ENCODE results near the gene CLIP2. TPM values are rescaled to one million over a fixed set of nuclear protein-coding genes. Genes with fewer than 3 reads are reported as not detected.
A peak's percentile ranks its signal among the peaks of the same experiment; 100 is the strongest.

Gene CLIP2
- total RNA-seq, 1 experiment from 2014 or later, result 28.9 TPM

DNA sequence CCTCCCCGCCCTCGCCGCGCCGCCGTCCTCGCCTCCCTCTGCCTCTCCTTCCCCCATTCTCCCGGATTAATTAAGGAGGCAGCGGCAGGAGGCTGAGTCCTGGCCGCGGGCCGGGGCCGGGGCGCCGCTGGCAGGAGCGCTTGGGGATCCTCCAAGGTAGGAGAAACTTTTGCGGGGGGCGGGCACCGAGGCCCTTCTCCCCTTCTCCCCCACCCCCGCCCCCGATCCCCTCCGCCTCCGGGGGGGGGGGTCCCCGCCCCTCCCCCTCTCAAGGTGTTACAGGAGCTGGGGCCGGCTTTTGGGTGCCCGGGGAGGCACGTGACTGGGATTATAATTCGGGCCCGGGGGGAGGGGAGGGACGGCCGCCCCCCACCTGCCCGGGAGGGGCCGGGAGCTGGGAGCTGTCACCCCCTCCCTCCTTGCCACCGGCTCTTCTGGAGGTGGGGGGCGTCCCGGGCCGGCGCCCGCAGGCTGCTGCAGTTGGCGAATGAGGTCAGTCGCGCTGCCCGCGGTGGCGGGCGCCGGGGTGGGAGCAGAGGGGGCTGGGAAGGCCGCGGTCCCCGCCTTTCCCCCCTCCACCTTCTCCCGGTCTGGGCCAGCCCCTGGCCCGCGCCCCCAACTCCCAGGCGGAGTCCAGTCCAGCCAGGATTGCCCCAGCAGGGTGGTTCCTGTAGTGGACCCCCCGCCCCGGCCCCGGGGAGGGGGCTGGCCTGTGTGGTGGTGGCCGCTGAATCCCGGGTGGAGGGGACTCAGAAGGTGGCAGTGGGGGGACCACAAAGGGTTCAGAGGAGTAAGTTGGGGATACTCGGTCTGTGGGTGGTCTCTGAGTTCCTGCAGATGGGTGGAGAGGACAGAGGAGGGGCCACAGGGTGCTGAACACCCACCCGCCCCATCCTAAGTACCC, 165.1 kb downstream of the CLIP2 start:
- no peak for DNase-seq (ENCODE audit: low spot score)
- BruUV-seq (replicated peaks), result no TSS peak
- POLR2A ChIA-PET (ENCODE audit: low non-redundant PET), result interaction anchor here (0.5 kb wide), 1 partner anchor 27 kb away, joined by 3 read pairs; no protein-coding TSS in a partner anchor
- H3K27me3 ChIP-seq (replicated peaks; ENCODE audit: insufficient read depth, low read depth, low read length, poor library complexity), result no peaks in the 10 kb centered on the region
- TF ChIP-seq, protein P1, sequence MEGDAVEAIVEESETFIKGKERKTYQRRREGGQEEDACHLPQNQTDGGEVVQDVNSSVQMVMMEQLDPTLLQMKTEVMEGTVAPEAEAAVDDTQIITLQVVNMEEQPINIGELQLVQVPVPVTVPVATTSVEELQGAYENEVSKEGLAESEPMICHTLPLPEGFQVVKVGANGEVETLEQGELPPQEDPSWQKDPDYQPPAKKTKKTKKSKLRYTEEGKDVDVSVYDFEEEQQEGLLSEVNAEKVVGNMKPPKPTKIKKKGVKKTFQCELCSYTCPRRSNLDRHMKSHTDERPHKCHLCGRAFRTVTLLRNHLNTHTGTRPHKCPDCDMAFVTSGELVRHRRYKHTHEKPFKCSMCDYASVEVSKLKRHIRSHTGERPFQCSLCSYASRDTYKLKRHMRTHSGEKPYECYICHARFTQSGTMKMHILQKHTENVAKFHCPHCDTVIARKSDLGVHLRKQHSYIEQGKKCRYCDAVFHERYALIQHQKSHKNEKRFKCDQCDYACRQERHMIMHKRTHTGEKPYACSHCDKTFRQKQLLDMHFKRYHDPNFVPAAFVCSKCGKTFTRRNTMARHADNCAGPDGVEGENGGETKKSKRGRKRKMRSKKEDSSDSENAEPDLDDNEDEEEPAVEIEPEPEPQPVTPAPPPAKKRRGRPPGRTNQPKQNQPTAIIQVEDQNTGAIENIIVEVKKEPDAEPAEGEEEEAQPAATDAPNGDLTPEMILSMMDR (conservative IDR thresholded peaks at IDR 0.05; ENCODE audit: low read depth, low read length), result no peak
- TF ChIP-seq EZH2 (IDR thresholded peaks at IDR 0.05; ENCODE audit: borderline replicate concordance, low read depth, low read length, poor library complexity, severe bottlenecking), result no peak
- peak overlapping the region; percentile 92 for H3K4me3 ChIP-seq (ENCODE audit: low read depth, low read length, poor library complexity, severe bottlenecking)
- peak overlapping the region; percentile 91 for H3K27ac ChIP-seq (ENCODE audit: low read depth, low read length, poor library complexity, severe bottlenecking)
- H3K4me1 ChIP-seq (ENCODE audit: insufficient read depth, low read length, poor library complexity, severe bottlenecking), result peaks cover 12% of the 10 kb centered on the region
- CTCF ChIA-PET, result interaction anchor here (0.8 kb wide), 1 partner anchor 9 kb away, joined by 9 read pairs; no protein-coding TSS in a partner anchor
- H3K36me3 ChIP-seq (ENCODE audit: insufficient read depth, low read length, poor library complexity, severe bottlenecking), result no peaks in the 10 kb centered on the region
- intact Hi-C loops (cut with micrococcal nuclease; ENCODE audit: unreplicated experiment), result loop anchor here (5.0 kb wide), 1 partner anchor 113 kb away; no protein-coding TSS in a partner anchor
- H3K9me3 ChIP-seq (ENCODE audit: low read depth, low read length, poor library complexity, severe bottlenecking), result no peaks in the 10 kb centered on the region

DNA sequence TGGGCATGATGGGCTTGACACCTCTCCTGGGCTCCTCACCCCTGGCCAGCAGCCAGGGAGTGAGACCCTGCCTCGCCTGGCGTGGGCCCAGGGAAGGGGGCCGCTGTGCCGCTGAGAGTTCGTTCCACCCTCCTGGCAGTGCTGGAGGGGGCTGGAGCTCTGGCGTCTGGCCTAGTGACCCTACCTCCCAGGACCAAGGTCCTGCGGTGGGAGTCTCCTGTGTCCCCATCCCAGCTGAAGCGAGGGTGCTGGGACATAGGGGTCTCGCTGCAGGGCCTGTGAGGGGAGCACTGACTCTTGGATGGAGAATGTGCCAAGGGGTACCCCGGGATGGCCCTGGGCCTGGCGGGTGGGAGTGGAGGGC, 165.7 kb downstream of the CLIP2 start:
- H3K9me3 ChIP-seq (ENCODE audit: low read depth, low read length, poor library complexity, severe bottlenecking), result no peaks in the 10 kb centered on the region
- intact Hi-C loops (cut with micrococcal nuclease; ENCODE audit: unreplicated experiment), result loop anchor here (5.0 kb wide), 1 partner anchor 112 kb away; no protein-coding TSS in a partner anchor
- no peaks in the 10 kb centered on the region for H3K27me3 ChIP-seq (replicated peaks; ENCODE audit: insufficient read depth, low read depth, low read length, poor library complexity)
- POLR2A ChIA-PET (ENCODE audit: low non-redundant PET), result no interaction called here
- H3K27ac ChIP-seq (ENCODE audit: low read depth, low read length, poor library complexity, severe bottlenecking), result peak overlapping the region; percentile 91
- DNase-seq (ENCODE audit: low spot score), result no peak
- CTCF ChIA-PET, result interaction anchor here (0.8 kb wide), 1 partner anchor 8 kb away, joined by 9 read pairs; no protein-coding TSS in a partner anchor
- peak overlapping the region; percentile 92 for H3K4me3 ChIP-seq (ENCODE audit: low read depth, low read length, poor library complexity, severe bottlenecking)
- no TSS peak for BruUV-seq (replicated peaks)
- TF ChIP-seq EZH2 (IDR thresholded peaks at IDR 0.05; ENCODE audit: borderline replicate concordance, low read depth, low read length, poor library complexity, severe bottlenecking), result no peak
- TF ChIP-seq, protein P1 (conservative IDR thresholded peaks at IDR 0.05; ENCODE audit: low read depth, low read length), result no peak
- peaks cover 12% of the 10 kb centered on the region for H3K4me1 ChIP-seq (ENCODE audit: insufficient read depth, low read length, poor library complexity, severe bottlenecking)
- H3K36me3 ChIP-seq (ENCODE audit: insufficient read depth, low read length, poor library complexity, severe bottlenecking), result no peaks in the 10 kb centered on the region

DNA sequence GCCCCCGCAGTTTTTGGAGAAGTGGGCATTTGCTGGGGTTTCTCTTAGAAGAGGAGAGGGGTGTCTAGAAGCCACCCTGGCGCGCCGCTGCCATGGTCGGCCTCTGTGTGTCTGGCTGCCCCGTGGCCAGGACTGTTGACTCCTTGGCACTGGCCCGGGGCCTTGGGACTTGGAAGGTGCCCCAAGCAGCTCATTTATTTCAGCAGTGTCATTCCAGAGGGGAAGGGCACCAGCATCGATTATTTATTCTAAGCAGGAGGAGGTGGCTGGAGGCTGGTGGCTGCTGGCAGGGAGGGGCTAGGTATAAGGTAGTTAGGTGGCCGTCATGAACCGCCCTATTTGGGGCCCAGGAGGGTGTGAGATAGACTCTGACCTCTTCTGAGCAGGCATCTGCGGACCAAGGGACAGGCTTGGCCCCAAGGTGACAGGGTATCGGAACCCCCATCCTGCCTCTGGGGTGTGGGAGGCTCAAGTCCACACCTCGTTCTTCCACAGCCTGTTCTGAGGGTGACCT, 166.1 kb downstream of the CLIP2 start:
- Histone ChIP-seq H3K4me3 (ENCODE audit: low read depth, low read length, poor library complexity, severe bottlenecking) (peak overlapping the region; percentile 92), H3K9me3 (ENCODE audit: low read depth, low read length, poor library complexity, severe bottlenecking) (no peaks in the 10 kb centered on the region), H3K27ac (ENCODE audit: low read depth, low read length, poor library complexity, severe bottlenecking) (peak overlapping the region; percentile 91), H3K27me3 (replicated peaks; ENCODE audit: insufficient read depth, low read depth, low read length, poor library complexity) (no peaks in the 10 kb centered on the region), H3K4me1 (ENCODE audit: insufficient read depth, low read length, poor library complexity, severe bottlenecking) (peaks cover 12% of the 10 kb centered on the region), H3K36me3 (ENCODE audit: insufficient read depth, low read length, poor library complexity, severe bottlenecking) (no peaks in the 10 kb centered on the region)
- POLR2A ChIA-PET (ENCODE audit: low non-redundant PET), result no interaction called here
- TF ChIP-seq, protein P1 (conservative IDR thresholded peaks at IDR 0.05; ENCODE audit: low read depth, low read length), result no peak
- no peak for TF ChIP-seq EZH2 (IDR thresholded peaks at IDR 0.05; ENCODE audit: borderline replicate concordance, low read depth, low read length, poor library complexity, severe bottlenecking)
- no TSS peak for BruUV-seq (replicated peaks)
- intact Hi-C loops (cut with micrococcal nuclease; ENCODE audit: unreplicated experiment), result no loop called here
- CTCF ChIA-PET, result no interaction called here
- no peak for DNase-seq (ENCODE audit: low spot score)

Other genes with a start within 250 kb of the CLIP2 start
- 59.3 and 60.2 TPM in 2 replicates for gene LIMK1, start 205.6 kb upstream of the CLIP2 start, total RNA-seq (2021)
- gene EIF4H, start 115.1 kb upstream of the CLIP2 start, total RNA-seq (2021), result 432 and 453 TPM in 2 replicates
- gene LAT2, start 79.4 kb upstream of the CLIP2 start, total RNA-seq (2021), result 0.28 and 0.58 TPM in 2 replicates
- 113 and 125 TPM in 2 replicates for gene RFC2, start 35.0 kb upstream of the CLIP2 start, total RNA-seq (2021)
- gene GTF2IRD1, start 164.5 kb downstream of the CLIP2 start, total RNA-seq (2021), result 73.6 and 80.4 TPM in 2 replicates

Measured in A673 (cell line).